ENCODE results near the gene RALA. TPM values are rescaled to one million over a fixed set of nuclear protein-coding genes. Genes with fewer than 3 reads are reported as not detected.
"Not testable (repeated sequence)": the region's sequence is repeated elsewhere in the genome, so short reads cannot be mapped to it uniquely, and the experiment has no call there.

Gene RALA
- total and polyA plus RNA-seq, 2 of the 13 experiments (the other 11 are each of a cell fraction or from before 2014, with no cell fraction given), result 11.8 to 19.5 TPM

- Histone ChIP-seq H3K9me3 (ENCODE audit: low read length) (no peaks in the 10 kb centered on the region), H3K4me2 (ENCODE audit: low read depth, low read length) (no peak overlapping the region)
These were observed 68.4 kb downstream of the RALA start for GRCh38 chr7:39691821-39692220.

GRCh38 chr7:39693086-39693485 is 69.7 kb downstream of the RALA start:
- BruUV-seq (replicated peaks); CTCF ChIA-PET (ENCODE audit: low intra/inter-chr PET ratio, low total read pairs): not testable (repeated sequence)

More at GRCh38 chr7:39691821-39692220, 68.4 kb downstream of the RALA start:
- no TSS peak for BruUV-seq (replicated peaks)
- FAIRE-seq (no peak), ATAC-seq (no peak), DNase-seq (ENCODE audit: low spot score) (no peak)
- Histone ChIP-seq H3K36me3 (replicated peaks in 1 of 2; ENCODE audit: control insufficient read depth in 1 of 2, insufficient read depth in 2 of 2, low read length in 2 of 2) (peaks cover 6 to 52% of the 10 kb centered on the region in 2 experiments), H4K20me1 (ENCODE audit: insufficient read depth, low read length) (no peaks in the 10 kb centered on the region), H3K79me2 (ENCODE audit: insufficient read depth, low read length) (no peaks in the 10 kb centered on the region), H2AFZ (ENCODE audit: low read length) (no peak overlapping the region), H3K27ac (ENCODE audit: extremely low read length, insufficient read depth, low read length) (no peak overlapping the region), H3K9ac (ENCODE audit: insufficient read depth, low read depth, low read length) (no peak overlapping the region), H3K4me3 (replicated peaks in 1 of 3; ENCODE audit: insufficient read depth in 1 of 3, low read depth in 2 of 3, low read length in 3 of 3) (no peak overlapping the region), H3K27me3 (ENCODE audit: control insufficient read depth in 1 of 2, insufficient read depth in 2 of 2, low read length in 2 of 2) (no peaks in the 10 kb centered on the region), H3K4me1 (ENCODE audit: insufficient read depth, low read length) (no peaks in the 10 kb centered on the region)
- ChIA-PET CTCF (ENCODE audit: low intra/inter-chr PET ratio, low total read pairs) (no interaction called here), POLR2A (no interaction called here)
- 91% methylated on average over 2 of the region's 2 CpGs for WGBS (ENCODE audit: low lambda C conversion rate)
- intact Hi-C loops (cut with micrococcal nuclease; ENCODE audit: unreplicated experiment), result no loop called here
- TF ChIP-seq MAFF (IDR thresholded peaks at IDR 0.05; ENCODE audit: low read depth, low read length) (0 out of 2 replicates have a peak, but pooled peaks have one; percentile 10), MAFK (conservative IDR thresholded peaks at IDR 0.05 in 1 of 2, IDR thresholded peaks at IDR 0.05 in 1 of 2; ENCODE audit: low read length in 2 of 2) (peak in 1 of 2 experiments; percentile 41; a peak in 2 of 4 replicates), CCAR2 (optimal IDR thresholded peaks at IDR 0.05; ENCODE audit: low read depth, low read length) (no peak)
- in situ Hi-C loops (cut with HindIII; ENCODE audit: extremely low pct_ligation_motif_present, low pct_unique_long_range_greater_than_20kb), result no loop called here

More at GRCh38 chr7:39693086-39693485, 69.7 kb downstream of the RALA start:
- H3K27me3 ChIP-seq (ENCODE audit: control insufficient read depth in 1 of 2, insufficient read depth in 2 of 2, low read length in 2 of 2); intact Hi-C loops (cut with micrococcal nuclease; ENCODE audit: unreplicated experiment); POLR2A ChIA-PET; ATAC-seq; H3K9me3 ChIP-seq (ENCODE audit: low read length); H3K27ac ChIP-seq (ENCODE audit: extremely low read length, insufficient read depth, low read length); H4K20me1 ChIP-seq (ENCODE audit: insufficient read depth, low read length); H2AFZ ChIP-seq (ENCODE audit: low read length); H3K79me2 ChIP-seq (ENCODE audit: insufficient read depth, low read length); H3K4me2 ChIP-seq (ENCODE audit: low read depth, low read length); H3K4me3 ChIP-seq (replicated peaks in 1 of 3; ENCODE audit: insufficient read depth in 1 of 3, low read depth in 2 of 3, low read length in 3 of 3); H3K4me1 ChIP-seq (ENCODE audit: insufficient read depth, low read length); DNase-seq (ENCODE audit: low spot score); H3K9ac ChIP-seq (ENCODE audit: insufficient read depth, low read depth, low read length); FAIRE-seq; in situ Hi-C loops (cut with HindIII; ENCODE audit: extremely low pct_ligation_motif_present, low pct_unique_long_range_greater_than_20kb): not testable (repeated sequence)
- peaks cover 10 to 58% of the 10 kb centered on the region in 2 experiments for H3K36me3 ChIP-seq (replicated peaks in 1 of 2; ENCODE audit: control insufficient read depth in 1 of 2, insufficient read depth in 2 of 2, low read length in 2 of 2)
- 93% methylated on average over 4 of the region's 4 CpGs for WGBS (ENCODE audit: low lambda C conversion rate)
